IMR-90 (cell line): ENCODE measurements around the gene MRC1.

ENCODE experiments used
- BHLHE40 ChIP-seq: fragments of 150-350 bp; IDR thresholded peaks from 2 replicates; pipeline ENCODE4 v1.6.1; 2016; ENCODE audit warnings: mild to moderate bottlenecking, low read depth, low read length
- CEBPB ChIP-seq: IDR thresholded peaks from 2 replicates; pipeline ENCODE4 v1.6.1; 2012; ENCODE audit warnings: low read depth, low read length, improper control_type of control experiment
- FOS ChIP-seq: fragments of 150-350 bp; IDR thresholded peaks from 2 replicates; pipeline ENCODE4 v1.6.1; 2016; ENCODE audit warnings: low read depth, low read length
- MXI1 ChIP-seq: IDR thresholded peaks from 2 replicates; pipeline ENCODE4 v1.6.1; 2012; ENCODE audit warnings: low read depth, mild to moderate bottlenecking, low read length, moderate library complexity, borderline replicate concordance
- NFE2L2 ChIP-seq: fragments of 150-350 bp; IDR thresholded peaks from 2 replicates; pipeline ENCODE4 v1.6.1; 2016; ENCODE audit warnings: low read depth, mild to moderate bottlenecking, low read length
- POLR2A ChIP-seq: IDR thresholded peaks from 2 replicates; pipeline ENCODE4 v1.6.1; 2012; ENCODE audit warnings: mild to moderate bottlenecking, low read depth, low read length
- RAD21 ChIP-seq: IDR thresholded peaks from 2 replicates; pipeline ENCODE4 v1.6.1; 2012; ENCODE audit warnings: low read length, improper control_type of control experiment
- RCOR1 ChIP-seq: IDR thresholded peaks from 2 replicates; pipeline ENCODE4 v1.6.1; 2012; ENCODE audit warnings: mild to moderate bottlenecking, low read length, improper control_type of control experiment; ENCODE audit not compliant: insufficient replicate concordance
- SMC3 ChIP-seq: fragments of 150-350 bp; IDR thresholded peaks from 2 replicates; pipeline ENCODE4 v1.6.1; 2016; ENCODE audit warnings: low read depth, mild to moderate bottlenecking, antibody characterized with exemption, low read length, moderate library complexity
- TF ChIP-seq, protein P1 (sequence below): conservative IDR thresholded peaks from 2 replicates; pipeline ENCODE4 v1.5.1; 2012; ENCODE audit warnings: mild to moderate bottlenecking, low read depth, low read length, improper control_type of control experiment
- TF ChIP-seq, protein P2 (sequence below): fragments of 150-350 bp; IDR thresholded peaks from 2 replicates; pipeline ENCODE4 v1.6.1; 2017; ENCODE audit warnings: mild to moderate bottlenecking, antibody characterized with exemption, low read length, low read depth

DNA sequence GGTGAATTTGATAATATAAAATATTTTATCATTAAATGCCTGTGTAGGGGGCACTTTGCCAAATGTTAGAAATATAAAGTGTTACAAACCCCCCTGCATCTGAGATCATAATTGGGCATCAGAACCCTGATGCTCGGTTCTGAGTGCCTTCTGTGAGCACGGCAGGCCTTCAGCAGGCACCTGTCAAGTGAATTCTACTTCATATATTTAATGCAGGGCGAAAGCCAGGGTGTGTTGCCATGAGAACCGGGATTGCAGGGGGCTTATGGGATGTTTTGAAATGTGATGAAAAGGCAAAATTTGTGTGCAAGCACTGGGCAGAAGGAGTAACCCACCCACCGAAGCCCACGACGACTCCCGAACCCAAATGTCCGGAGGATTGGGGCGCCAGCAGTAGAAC, 57.2 kb downstream of the MRC1 start:
- TF ChIP-seq, protein P1, sequence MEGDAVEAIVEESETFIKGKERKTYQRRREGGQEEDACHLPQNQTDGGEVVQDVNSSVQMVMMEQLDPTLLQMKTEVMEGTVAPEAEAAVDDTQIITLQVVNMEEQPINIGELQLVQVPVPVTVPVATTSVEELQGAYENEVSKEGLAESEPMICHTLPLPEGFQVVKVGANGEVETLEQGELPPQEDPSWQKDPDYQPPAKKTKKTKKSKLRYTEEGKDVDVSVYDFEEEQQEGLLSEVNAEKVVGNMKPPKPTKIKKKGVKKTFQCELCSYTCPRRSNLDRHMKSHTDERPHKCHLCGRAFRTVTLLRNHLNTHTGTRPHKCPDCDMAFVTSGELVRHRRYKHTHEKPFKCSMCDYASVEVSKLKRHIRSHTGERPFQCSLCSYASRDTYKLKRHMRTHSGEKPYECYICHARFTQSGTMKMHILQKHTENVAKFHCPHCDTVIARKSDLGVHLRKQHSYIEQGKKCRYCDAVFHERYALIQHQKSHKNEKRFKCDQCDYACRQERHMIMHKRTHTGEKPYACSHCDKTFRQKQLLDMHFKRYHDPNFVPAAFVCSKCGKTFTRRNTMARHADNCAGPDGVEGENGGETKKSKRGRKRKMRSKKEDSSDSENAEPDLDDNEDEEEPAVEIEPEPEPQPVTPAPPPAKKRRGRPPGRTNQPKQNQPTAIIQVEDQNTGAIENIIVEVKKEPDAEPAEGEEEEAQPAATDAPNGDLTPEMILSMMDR = no peak
- TF ChIP-seq POLR2A (no peak), NFE2L2 (no peak), RAD21 (no peak), RCOR1 (no peak), BHLHE40 (no peak), FOS (no peak), CEBPB (no peak), MXI1 (no peak), SMC3 (no peak)
- TF ChIP-seq, protein P2, sequence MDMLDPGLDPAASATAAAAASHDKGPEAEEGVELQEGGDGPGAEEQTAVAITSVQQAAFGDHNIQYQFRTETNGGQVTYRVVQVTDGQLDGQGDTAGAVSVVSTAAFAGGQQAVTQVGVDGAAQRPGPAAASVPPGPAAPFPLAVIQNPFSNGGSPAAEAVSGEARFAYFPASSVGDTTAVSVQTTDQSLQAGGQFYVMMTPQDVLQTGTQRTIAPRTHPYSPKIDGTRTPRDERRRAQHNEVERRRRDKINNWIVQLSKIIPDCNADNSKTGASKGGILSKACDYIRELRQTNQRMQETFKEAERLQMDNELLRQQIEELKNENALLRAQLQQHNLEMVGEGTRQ = no peak
